Neuronal stem cell (in vitro differentiated cells): ENCODE data around the gene POLR3B.
A peak's percentile ranks its signal among the peaks of the same experiment; 100 is the strongest.

ENCODE experiments used
- DNase-seq: peaks from one replicate; pipeline ENCODE4 v3.0.0-alpha.2; 2013; ENCODE audit warnings: low spot score
- H2AFZ ChIP-seq: one replicate; pipeline ENCODE4 v1.6.1; 2013; ENCODE audit warnings: mild to moderate bottlenecking, low read length, inconsistent platforms
- H2AK5ac ChIP-seq: 2 replicates; pipeline ENCODE4 v1.6.1; 2013; ENCODE audit warnings: low read depth, mild to moderate bottlenecking, inconsistent platforms, low read length, moderate library complexity, mixed read lengths
- H2BK120ac ChIP-seq: 2 replicates; pipeline ENCODE4 v1.6.1; 2013; ENCODE audit warnings: low read depth, mild to moderate bottlenecking, inconsistent platforms, low read length, moderate library complexity, mixed read lengths
- H2BK12ac ChIP-seq: one replicate; pipeline ENCODE4 v1.6.1; 2013; ENCODE audit warnings: low read length, inconsistent platforms
- H2BK15ac ChIP-seq: 2 replicates; pipeline ENCODE4 v1.6.1; 2013; ENCODE audit warnings: mild to moderate bottlenecking, low read length, inconsistent platforms, mixed read lengths
- H2BK5ac ChIP-seq: one replicate; pipeline ENCODE4 v1.6.1; 2013; ENCODE audit warnings: inconsistent platforms, mild to moderate bottlenecking, low read length, moderate library complexity
- H3K14ac ChIP-seq: one replicate; pipeline ENCODE4 v1.6.1; 2013; ENCODE audit warnings: low read length, inconsistent platforms
- H3K18ac ChIP-seq: 2 replicates; pipeline ENCODE4 v1.6.1; 2013; ENCODE audit warnings: low read length, inconsistent platforms
- H3K23ac ChIP-seq: 2 replicates; pipeline ENCODE4 v1.6.1; 2013; ENCODE audit warnings: low read depth, mild to moderate bottlenecking, mixed read lengths, low read length, inconsistent platforms; ENCODE audit not compliant: poor library complexity
- H3K27ac ChIP-seq: replicated peaks from 3 replicates; pipeline ENCODE4 v1.5.1; 2013; ENCODE audit warnings: low read length, inconsistent platforms
- H3K27me3 ChIP-seq, 3 experiments: 2 replicates each; pipeline ENCODE4 v1.6.1; 2013; ENCODE audit warnings: low read length in 3 of 3, mild to moderate bottlenecking in 2 of 3, inconsistent platforms in 1 of 3, low read depth in 1 of 3, mixed read lengths in 1 of 3, moderate library complexity in 1 of 3; ENCODE audit not compliant: control insufficient read depth in 3 of 3, insufficient read depth in 3 of 3
- H3K36me3 ChIP-seq, 2 donors: replicated peaks in 1 of 2; 2 replicates each; pipeline ENCODE4 v1.6.1; 2013; ENCODE audit warnings: low read length in 2 of 2; ENCODE audit not compliant: control insufficient read depth in 2 of 2, insufficient read depth in 2 of 2
- H3K4ac ChIP-seq: 2 replicates; pipeline ENCODE4 v1.6.1; 2013; ENCODE audit warnings: inconsistent platforms, mild to moderate bottlenecking, low read length, moderate library complexity
- H3K4me1 ChIP-seq, 2 donors: 1 replicate in 1 of 2; 2 replicates in 1 of 2; pipeline ENCODE4 v1.6.1; 2013; ENCODE audit warnings: low read length in 2 of 2, low read depth in 1 of 2; ENCODE audit not compliant: control insufficient read depth in 2 of 2, insufficient read depth in 1 of 2
- H3K4me2 ChIP-seq: one replicate; pipeline ENCODE4 v1.6.1; 2013; ENCODE audit warnings: mild to moderate bottlenecking, low read length, inconsistent platforms; ENCODE audit not compliant: insufficient read depth, poor library complexity, severe bottlenecking
- H3K4me3 ChIP-seq, 2 donors: 2 replicates each; pipeline ENCODE4 v1.5.1; 2013; ENCODE audit warnings: low read length in 2 of 2, mild to moderate bottlenecking in 2 of 2, inconsistent platforms in 1 of 2, moderate library complexity in 1 of 2
- H3K79me1 ChIP-seq: one replicate; pipeline ENCODE4 v1.6.1; 2013; ENCODE audit warnings: low read depth, mild to moderate bottlenecking, inconsistent platforms, low read length, moderate library complexity
- H3K9ac ChIP-seq: one replicate; pipeline ENCODE4 v1.6.1; 2013; ENCODE audit warnings: mild to moderate bottlenecking, low read depth, low read length, inconsistent platforms; ENCODE audit not compliant: poor library complexity
- H3K9me3 ChIP-seq, 2 donors: replicated peaks in 1 of 2; 2 replicates each; pipeline versions ENCODE3 to v1.6.1; 2013; ENCODE audit warnings: low read length in 2 of 2, mild to moderate bottlenecking in 2 of 2, inconsistent platforms in 1 of 2, low read depth in 1 of 2, mixed read lengths in 1 of 2, moderate library complexity in 1 of 2; ENCODE audit not compliant: control insufficient read depth in 2 of 2, insufficient read depth in 1 of 2
- H4K8ac ChIP-seq: one replicate; pipeline ENCODE4 v1.6.1; 2013; ENCODE audit warnings: low read depth, mild to moderate bottlenecking, inconsistent platforms, low read length, moderate library complexity
- H4K91ac ChIP-seq: one replicate; pipeline ENCODE4 v1.6.1; 2013; ENCODE audit warnings: low read length, low read depth, mild to moderate bottlenecking, inconsistent platforms; ENCODE audit not compliant: poor library complexity
- WGBS, 2 donors: extraction: QIAGEN DNeasy Blood & Tissue Kit; methylation state at CpG; one replicate each; pipeline ENCODE4 v1.1.7; 2013; ENCODE audit warnings: missing lambda C conversion rate in 2 of 2, mixed read lengths in 1 of 2; ENCODE audit not compliant: insufficient read length in 2 of 2, insufficient replicate concordance in 1 of 2; ENCODE audit errors: extremely low coverage in 2 of 2; 5-methylcytosine and 5-hydroxymethylcytosine counted together

Gene POLR3B

GRCh38 chr12:106541201-106541600, 183.7 kb downstream of the POLR3B start:
- no peak overlapping the region for H3K23ac ChIP-seq

GRCh38 chr12:106551410-106551809, 193.9 kb downstream of the POLR3B start:
- no peak overlapping the region for H3K27ac ChIP-seq
- H3K79me1 ChIP-seq = no peaks in the 10 kb centered on the region
- H3K4ac ChIP-seq = no peak overlapping the region
- H2BK12ac ChIP-seq = no peak overlapping the region
- H2AFZ ChIP-seq = no peak overlapping the region
- no peak overlapping the region for H2BK120ac ChIP-seq
- no peak for DNase-seq
- no peak overlapping the region for H2BK15ac ChIP-seq
- no CpG with 5 or more reads among the region's 9 CpGs for WGBS, 2 donors
- H2BK5ac ChIP-seq = no peak overlapping the region
- H3K4me3 ChIP-seq = no peak overlapping the region
- H4K91ac ChIP-seq = no peak overlapping the region
- H3K4me1 ChIP-seq = no peaks in the 10 kb centered on the region
- H3K27me3 ChIP-seq = no peaks in the 10 kb centered on the region
- H3K4me2 ChIP-seq = no peak overlapping the region
- no peaks in the 10 kb centered on the region for H3K36me3 ChIP-seq
- H3K9me3 ChIP-seq = peaks cover 4 to 15% of the 10 kb centered on the region in 2 donors
- H3K18ac ChIP-seq = no peak overlapping the region
- H4K8ac ChIP-seq = no peak overlapping the region
- H2AK5ac ChIP-seq = no peak overlapping the region
- no peak overlapping the region for H3K9ac ChIP-seq
- peak overlapping the region; percentile 91 for H3K23ac ChIP-seq
- H3K14ac ChIP-seq = peak overlapping the region; percentile 38

More at GRCh38 chr12:106541201-106541600, 183.7 kb downstream of the POLR3B start:
- H3K4ac ChIP-seq = no peak overlapping the region
- H3K27me3 ChIP-seq = no peaks in the 10 kb centered on the region
- DNase-seq = no peak
- H4K8ac ChIP-seq = no peak overlapping the region
- H2BK5ac ChIP-seq = no peak overlapping the region
- peak overlapping the region in 1 of 2 donors; percentile 61 for H3K4me3 ChIP-seq
- no peak overlapping the region for H2BK120ac ChIP-seq
- H2BK15ac ChIP-seq = no peak overlapping the region
- no peak overlapping the region for H3K14ac ChIP-seq
- H3K36me3 ChIP-seq = peaks cover 0 to 2% of the 10 kb centered on the region in 2 donors
- H3K79me1 ChIP-seq = no peaks in the 10 kb centered on the region
- no peak overlapping the region for H3K18ac ChIP-seq
- H3K4me1 ChIP-seq = no peaks in the 10 kb centered on the region
- H3K27ac ChIP-seq = no peak overlapping the region
- no peak overlapping the region for H3K9ac ChIP-seq
- H3K4me2 ChIP-seq = no peak overlapping the region
- H3K9me3 ChIP-seq = peaks cover 0 to 6% of the 10 kb centered on the region in 2 donors
- no peak overlapping the region for H4K91ac ChIP-seq
- H2BK12ac ChIP-seq = no peak overlapping the region
- H2AFZ ChIP-seq = no peak overlapping the region
- no peak overlapping the region for H2AK5ac ChIP-seq

GRCh38 chr12:106552228-106552627, 194.7 kb downstream of the POLR3B start:
- H2BK15ac ChIP-seq = no peak overlapping the region
- no peak overlapping the region for H3K23ac ChIP-seq
- no peak overlapping the region for H2AK5ac ChIP-seq
- H4K8ac ChIP-seq = no peak overlapping the region
- no peak overlapping the region for H3K9ac ChIP-seq
- no peaks in the 10 kb centered on the region for H3K36me3 ChIP-seq
- H3K18ac ChIP-seq = no peak overlapping the region
- no peaks in the 10 kb centered on the region for H3K79me1 ChIP-seq
- H3K4me3 ChIP-seq = no peak overlapping the region
- peaks cover 4 to 15% of the 10 kb centered on the region in 2 donors for H3K9me3 ChIP-seq
- H2AFZ ChIP-seq = no peak overlapping the region
- H4K91ac ChIP-seq = no peak overlapping the region
- H2BK120ac ChIP-seq = no peak overlapping the region
- no peak for DNase-seq
- no peak overlapping the region for H3K27ac ChIP-seq
- H2BK12ac ChIP-seq = no peak overlapping the region
- WGBS, 2 donors = no CpG with 5 or more reads among the region's 1 CpG
- H3K27me3 ChIP-seq = no peaks in the 10 kb centered on the region
- no peak overlapping the region for H2BK5ac ChIP-seq
- H3K4me1 ChIP-seq = no peaks in the 10 kb centered on the region
- no peak overlapping the region for H3K4ac ChIP-seq
- H3K4me2 ChIP-seq = no peak overlapping the region
- H3K14ac ChIP-seq = no peak overlapping the region
